ENCODE data around the gene ZNF19. TPM values are rescaled to one million over a fixed set of nuclear protein-coding genes. Genes with fewer than 3 reads are reported as not detected.
A peak's percentile ranks its signal among the peaks of the same experiment; 100 is the strongest.

ZNF19 gene
- total RNA-seq, 2 experiments from 2014 or later: 3.7 to 3.9 TPM

- H3K4me3 ChIP-seq (ENCODE audit: low read depth, low read length, poor library complexity, severe bottlenecking): no peak overlapping the region
- no peak overlapping the region for H3K27ac ChIP-seq (ENCODE audit: low read depth, low read length, poor library complexity, severe bottlenecking)
- H3K9me3 ChIP-seq (ENCODE audit: low read length): no peaks in the 10 kb centered on the region
- no peak overlapping the region for H3K4me2 ChIP-seq (ENCODE audit: low read length)
- POLR2A ChIA-PET: no interaction called here
- TF ChIP-seq EZH2phosphoT487 (IDR thresholded peaks at IDR 0.05; ENCODE audit: borderline replicate concordance, low read depth, low read length): no peak
- TF ChIP-seq CTCF (conservative IDR thresholded peaks at IDR 0.05; ENCODE audit: low read length): no peak
- DNase-seq (ENCODE audit: low spot score): no peak
- no peaks in the 10 kb centered on the region for H3K9me2 ChIP-seq (ENCODE audit: insufficient read depth, low read length)
- no TSS peak for BruUV-seq (replicated peaks)
- CTCF ChIA-PET (ENCODE audit: unreplicated experiment): no interaction called here
- intact Hi-C loops (cut with micrococcal nuclease; ENCODE audit: unreplicated experiment): no loop called here
- H4K20me1 ChIP-seq (ENCODE audit: insufficient read depth, low read length): no peaks in the 10 kb centered on the region
- peak overlapping the region; percentile 73; the same call in 1 of the 2 replicates for H2AFZ ChIP-seq (ENCODE audit: low read length)
- peaks cover 26% of the 10 kb centered on the region for H3K4me1 ChIP-seq (ENCODE audit: insufficient read depth, low read length, poor library complexity, severe bottlenecking)
- no peaks in the 10 kb centered on the region for H3K79me2 ChIP-seq (ENCODE audit: insufficient read depth, low read depth, low read length)
- H3K36me3 ChIP-seq (ENCODE audit: insufficient read depth, low read length): no peaks in the 10 kb centered on the region
Measured at GRCh38 chr16:71524566-71525553, 35.7 kb upstream of the ZNF19 start.

GRCh38 chr16:71520550-71520949 lies 31.4 kb upstream of the ZNF19 start:
- Histone ChIP-seq H3K4me1 (ENCODE audit: insufficient read depth, low read length, poor library complexity, severe bottlenecking) (peaks cover 3% of the 10 kb centered on the region), H3K9me2 (ENCODE audit: insufficient read depth, low read length) (no peaks in the 10 kb centered on the region), H4K20me1 (ENCODE audit: insufficient read depth, low read length) (no peaks in the 10 kb centered on the region), H3K36me3 (ENCODE audit: insufficient read depth, low read length) (no peaks in the 10 kb centered on the region), H3K27ac (ENCODE audit: low read depth, low read length, poor library complexity, severe bottlenecking) (no peak overlapping the region), H3K4me3 (ENCODE audit: low read depth, low read length, poor library complexity, severe bottlenecking) (no peak overlapping the region), H3K79me2 (ENCODE audit: insufficient read depth, low read depth, low read length) (no peaks in the 10 kb centered on the region), H3K4me2 (ENCODE audit: low read length) (no peak overlapping the region), H3K9me3 (ENCODE audit: low read length) (no peaks in the 10 kb centered on the region), H2AFZ (ENCODE audit: low read length) (no peak overlapping the region)
- intact Hi-C loops (cut with micrococcal nuclease; ENCODE audit: unreplicated experiment): no loop called here
- TF ChIP-seq CTCF (conservative IDR thresholded peaks at IDR 0.05; ENCODE audit: low read length) (no peak), EZH2phosphoT487 (IDR thresholded peaks at IDR 0.05; ENCODE audit: borderline replicate concordance, low read depth, low read length) (no peak)
- CTCF ChIA-PET (ENCODE audit: unreplicated experiment): no interaction called here
- BruUV-seq (replicated peaks): no TSS peak
- no peak for DNase-seq (ENCODE audit: low spot score)
- POLR2A ChIA-PET: no interaction called here

- H3K4me2 ChIP-seq (ENCODE audit: low read length): no peak overlapping the region
- H3K27ac ChIP-seq (ENCODE audit: low read depth, low read length, poor library complexity, severe bottlenecking): no peak overlapping the region
- CTCF ChIA-PET (ENCODE audit: unreplicated experiment): no interaction called here
- no peak for TF ChIP-seq EZH2phosphoT487 (IDR thresholded peaks at IDR 0.05; ENCODE audit: borderline replicate concordance, low read depth, low read length)
- TF ChIP-seq CTCF (conservative IDR thresholded peaks at IDR 0.05; ENCODE audit: low read length): no peak
- H3K4me3 ChIP-seq (ENCODE audit: low read depth, low read length, poor library complexity, severe bottlenecking): no peak overlapping the region
- H3K79me2 ChIP-seq (ENCODE audit: insufficient read depth, low read depth, low read length): no peaks in the 10 kb centered on the region
- no peaks in the 10 kb centered on the region for H3K4me1 ChIP-seq (ENCODE audit: insufficient read depth, low read length, poor library complexity, severe bottlenecking)
- H3K9me3 ChIP-seq (ENCODE audit: low read length): no peaks in the 10 kb centered on the region
- intact Hi-C loops (cut with micrococcal nuclease; ENCODE audit: unreplicated experiment): no loop called here
- no peaks in the 10 kb centered on the region for H4K20me1 ChIP-seq (ENCODE audit: insufficient read depth, low read length)
- H3K9me2 ChIP-seq (ENCODE audit: insufficient read depth, low read length): no peaks in the 10 kb centered on the region
- BruUV-seq (replicated peaks): no TSS peak
- DNase-seq (ENCODE audit: low spot score): no peak
- H2AFZ ChIP-seq (ENCODE audit: low read length): no peak overlapping the region
- POLR2A ChIA-PET: interaction anchor here (0.6 kb wide), 1 partner anchor 1841 kb away, joined by 7 read pairs; no protein-coding TSS in a partner anchor
- no peaks in the 10 kb centered on the region for H3K36me3 ChIP-seq (ENCODE audit: insufficient read depth, low read length)
Measured at GRCh38 chr16:71515026-71515425, 25.9 kb upstream of the ZNF19 start.

Measured in OCI-LY7 (cell line).